Neural progenitor cell (in vitro differentiated cells): ENCODE results near the gene SRGAP2C.

Source experiments
- CTCF ChIP-seq: fragments of 200-600 bp; sonication (generic); IDR thresholded peaks from 2 replicates; pipeline ENCODE4 v1.5.1; 2017; ENCODE audit warnings: antibody characterized with exemption, mild to moderate bottlenecking
- EZH2 ChIP-seq: fragments of 200-600 bp; sonication (generic); IDR thresholded peaks from 2 replicates; pipeline ENCODE4 v1.6.1; 2017; ENCODE audit warnings: antibody characterized with exemption, mild to moderate bottlenecking, moderate library complexity

- TF ChIP-seq CTCF (no peak), EZH2 (no peak)
Measured at GRCh38 chr1:121408354-121408753, 223.6 kb downstream of the SRGAP2C start.
